Ovary (tissue), 9 donors: ENCODE measurements around the gene MAPKAP1. TPM values are rescaled to one million over a fixed set of nuclear protein-coding genes. Genes with fewer than 3 reads are reported as not detected.
A peak's percentile ranks its signal among the peaks of the same experiment; 100 is the strongest.

Experiments used
- DNase-seq, 5 donors: peaks; one replicate each; pipeline ENCODE4 v3.0.0-alpha.2; 2019 to 2020
- H3K27ac ChIP-seq, 2 donors: fragments of 200-600 bp; one replicate each; pipeline versions ENCODE4 v1.5.1 to v1.8.0; 2019 to 2022
- H3K27me3 ChIP-seq: fragments of 200-600 bp; one replicate; pipeline ENCODE4 v1.8.0; 2022
- H3K36me3 ChIP-seq: fragments of 200-600 bp; sonication (generic); one replicate; pipeline ENCODE4 v1.5.1; 2019
- H3K4me1 ChIP-seq: one replicate; pipeline ENCODE4 v1.8.1; 2013; ENCODE audit warnings: mild to moderate bottlenecking, moderate library complexity; ENCODE audit not compliant: insufficient read depth
- H3K4me3 ChIP-seq: fragments of 200-600 bp; sonication (generic); one replicate; pipeline ENCODE4 v1.5.1; 2017
- H3K9me3 ChIP-seq, 2 donors: fragments of 200-600 bp in 1 of 2; sonication (generic) in 1 of 2; one replicate each; pipeline versions ENCODE4 v1.5.1 to v1.8.1; 2013 to 2019; ENCODE audit warnings: mild to moderate bottlenecking in 1 of 2, moderate library complexity in 1 of 2
- CTCF ChIP-seq, 3 donors: fragments of 450-650 bp in 2 of 3; fragments of 200-600 bp in 1 of 3; IDR thresholded peaks; one replicate each; pipeline versions ENCODE4 v1.5.1 to v1.8.0; 2016 to 2022; ENCODE audit warnings: antibody characterized with exemption in 3 of 3, mild to moderate bottlenecking in 1 of 3
- EP300 ChIP-seq: sonication (generic); formaldehyde crosslinking; IDR thresholded peaks from one replicate; pipeline ENCODE4 v1.6.1; 2017; ENCODE audit warnings: antibody characterized with exemption
- POLR2A ChIP-seq: fragments of 450-650 bp; IDR thresholded peaks from one replicate; pipeline ENCODE4 v1.6.1; 2017; ENCODE audit warnings: antibody characterized with exemption, mild to moderate bottlenecking, moderate library complexity
- WGBS, 3 donors: extraction: QIAGEN DNeasy Blood & Tissue Kit in 1 of 3; methylation state at CpG; one replicate each; pipeline versions ENCODE4 v1.1.5 to v1.1.7; 2013 to 2017; 5-methylcytosine and 5-hydroxymethylcytosine counted together
- intact Hi-C, 4 donors: fragments of 100-400 bp; cut with DNase I; formaldehyde crosslinking; loops; one replicate each; pipeline versions ENCODE4 v1.11.0 to v1.15.1; 2022 to 2023
- polyA plus RNA-seq, 2 donors: library from polyadenylated mRNA; stranded (reverse); fragments of 200-250 nt in 1 of 2; fragments of 350-450 nt in 1 of 2; fragmentation: Illumina TruSeq in 1 of 2; extraction: RNeasy Lipid Tissue Mini Kit (QIAGEN cat#74804) in 1 of 2; gene quantifications; one replicate each; pipeline ENCODE4 v1.2.3, GENCODE V29; 2013 to 2014
- total RNA-seq, 7 donors: library from RNA; depleted of rRNA in 2 of 7; stranded (reverse); fragments of >200 nt in 2 of 7; fragmentation: NEBNext Ultra II Directional in 3 of 7; extraction: Animal tissue kit (Norgen Biotek cat#: 25700) in 3 of 7; gene quantifications; one replicate each; pipeline versions ENCODE4 v1.1.0 to v1.2.4, GENCODE V29; 2016 to 2023
- donor health status: DM: no; HTN: no; CAD: no; lungs with moderate emphysema.
- donor health status: DM: no; HTN: no; CAD: no.
- donor health status: Bipolar disorder and iron deficiency.
- donor health status: DM: yes; HTN: yes; CAD: no.
- donor health status: DM: no; HTN: no; CAD: no.
- donor health status: DM: yes; HTN: yes; CAD: no.

The MAPKAP1 gene
- total and polyA plus RNA-seq, 9 donors: 43.3 to 86.5 (median 50.2) TPM

- no peak for DNase-seq
- 98 to 100% (median 98%) methylated on average over 3 of the region's 3 CpGs for WGBS, 3 donors
- no peak for TF ChIP-seq POLR2A
- TF ChIP-seq CTCF (IDR thresholded peaks at IDR 0.05): no peak
- TF ChIP-seq EP300: no peak
- no peak overlapping the region for H3K4me3 ChIP-seq
- intact Hi-C loops: no loop called here
- H3K27ac ChIP-seq: no peak overlapping the region
- no peaks in the 10 kb centered on the region for H3K9me3 ChIP-seq
- peaks cover 8% of the 10 kb centered on the region for H3K4me1 ChIP-seq
- no peaks in the 10 kb centered on the region for H3K27me3 ChIP-seq
- no peaks in the 10 kb centered on the region for H3K36me3 ChIP-seq
Measured at GRCh38 chr9:125523681-125524080, 183.3 kb downstream of the MAPKAP1 start.

- 92 to 94% (median 92%) methylated on average over 5 of the region's 5 CpGs for WGBS, 3 donors
- no peaks in the 10 kb centered on the region for H3K36me3 ChIP-seq
- no peak for TF ChIP-seq CTCF (IDR thresholded peaks at IDR 0.05)
- no peak for TF ChIP-seq EP300
- TF ChIP-seq POLR2A: no peak
- intact Hi-C loops: no loop called here
- peak in 1 of 5 donors; percentile 31 for DNase-seq
- no peak overlapping the region for H3K27ac ChIP-seq
- H3K27me3 ChIP-seq: no peaks in the 10 kb centered on the region
- H3K9me3 ChIP-seq: no peaks in the 10 kb centered on the region
- peaks cover 9% of the 10 kb centered on the region for H3K4me1 ChIP-seq
- H3K4me3 ChIP-seq: no peak overlapping the region
Measured at GRCh38 chr9:125522328-125522725, 184.7 kb downstream of the MAPKAP1 start.

- no peak overlapping the region for H3K4me3 ChIP-seq
- DNase-seq: no peak
- WGBS, 3 donors: 39 to 50% (median 47%) methylated on average over 3 of the region's 3 CpGs
- intact Hi-C loops: no loop called here
- H3K4me1 ChIP-seq: peaks cover 9% of the 10 kb centered on the region
- no peak for TF ChIP-seq POLR2A
- TF ChIP-seq CTCF (IDR thresholded peaks at IDR 0.05): no peak
- no peak for TF ChIP-seq EP300
- no peaks in the 10 kb centered on the region for H3K9me3 ChIP-seq
- no peak overlapping the region for H3K27ac ChIP-seq
- no peaks in the 10 kb centered on the region for H3K36me3 ChIP-seq
- no peaks in the 10 kb centered on the region for H3K27me3 ChIP-seq
Measured at GRCh38 chr9:125521462-125522327, 185.3 kb downstream of the MAPKAP1 start.

GRCh38 chr9:125519734-125520133, 187.3 kb downstream of the MAPKAP1 start:
- 93 to 96% (median 95%) methylated on average over 3 of the region's 3 CpGs for WGBS, 3 donors
- H3K4me1 ChIP-seq: peaks cover 6% of the 10 kb centered on the region
- H3K4me3 ChIP-seq: no peak overlapping the region
- H3K36me3 ChIP-seq: no peaks in the 10 kb centered on the region
- DNase-seq: no peak
- TF ChIP-seq EP300 (no peak), CTCF (IDR thresholded peaks at IDR 0.05) (no peak), POLR2A (no peak)
- H3K27ac ChIP-seq: no peak overlapping the region
- no peaks in the 10 kb centered on the region for H3K9me3 ChIP-seq
- intact Hi-C loops: no loop called here
- H3K27me3 ChIP-seq: no peaks in the 10 kb centered on the region
